Cerebellar nuclear complex (tissue), 1 donor: ENCODE measurements around the gene TMEM154.

Experiments used
- DNase-seq, 2 experiments: peaks; one replicate each; lab custom pipeline; 2025; lab: John Stamatoyannopoulos, UW

The TMEM154 gene

GRCh38 chr4:152693871-152694270, 14.1 kb upstream of the TMEM154 start:
- DNase-seq = no peak

DNA sequence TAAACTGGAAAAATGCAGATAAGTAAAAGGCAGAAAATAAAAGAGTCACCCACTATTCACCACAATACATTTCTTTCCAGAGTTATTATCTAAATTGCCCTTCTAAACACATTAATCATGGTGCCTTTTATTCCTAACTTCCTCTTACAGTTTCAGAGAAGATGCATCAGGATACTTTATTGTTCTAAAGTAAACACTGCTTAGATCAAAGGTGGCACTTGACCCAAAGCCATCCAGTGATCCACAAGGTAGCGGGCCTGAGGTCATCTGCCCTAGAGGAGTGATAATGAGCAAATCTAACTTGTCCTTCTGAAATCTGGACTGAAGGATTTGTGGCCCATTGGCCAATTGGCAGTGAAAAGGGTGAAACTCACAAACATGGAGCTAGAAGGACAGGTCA, 12.0 kb upstream of the TMEM154 start:
- DNase-seq = no peak

DNA sequence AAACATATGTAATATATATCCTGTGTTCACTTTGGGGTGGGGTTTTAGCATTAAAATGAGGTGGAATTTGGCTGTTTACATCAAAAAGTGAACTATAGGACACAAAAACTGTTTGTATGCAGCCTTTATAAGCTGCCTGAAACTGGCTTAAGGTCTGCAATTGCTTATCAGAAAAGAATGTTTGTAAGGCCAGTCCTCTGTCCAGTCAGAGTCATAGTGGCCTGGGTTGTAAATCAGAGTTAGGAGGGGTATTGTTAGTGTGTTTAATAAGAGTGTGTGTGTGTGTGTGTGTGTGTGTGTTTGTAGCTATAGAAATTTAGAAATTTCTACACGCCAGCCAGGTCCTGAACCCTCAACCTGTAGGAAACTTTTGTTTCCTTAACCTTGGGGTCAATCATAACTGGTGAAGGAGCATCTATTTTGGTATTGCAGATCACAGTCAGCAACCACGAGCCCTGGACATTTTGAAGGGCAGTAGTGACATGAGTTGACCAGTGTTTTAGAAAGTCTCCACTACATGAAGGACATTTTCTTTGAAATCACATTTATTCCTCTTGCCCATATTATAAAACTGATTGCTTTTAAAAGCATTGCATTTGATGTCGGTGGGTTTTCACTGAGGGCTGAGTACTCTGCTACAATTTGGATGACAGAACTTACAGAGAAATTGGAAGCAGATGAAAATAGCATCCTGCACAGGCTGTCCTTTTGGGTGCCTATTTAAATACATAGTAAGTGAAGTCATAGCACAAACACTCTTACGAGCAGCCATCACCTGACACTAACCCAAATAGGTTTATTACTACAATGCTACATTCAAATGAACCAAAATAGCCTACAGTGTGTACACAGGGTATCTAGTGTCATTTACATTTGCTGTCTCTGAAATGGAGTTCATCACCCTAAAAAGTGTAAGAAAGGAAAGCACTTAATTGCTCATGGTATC, 11.2 kb upstream of the TMEM154 start:
- no peak for DNase-seq

GRCh38 chr4:152689615-152690501, 10.1 kb upstream of the TMEM154 start:
- no peak for DNase-seq

DNA sequence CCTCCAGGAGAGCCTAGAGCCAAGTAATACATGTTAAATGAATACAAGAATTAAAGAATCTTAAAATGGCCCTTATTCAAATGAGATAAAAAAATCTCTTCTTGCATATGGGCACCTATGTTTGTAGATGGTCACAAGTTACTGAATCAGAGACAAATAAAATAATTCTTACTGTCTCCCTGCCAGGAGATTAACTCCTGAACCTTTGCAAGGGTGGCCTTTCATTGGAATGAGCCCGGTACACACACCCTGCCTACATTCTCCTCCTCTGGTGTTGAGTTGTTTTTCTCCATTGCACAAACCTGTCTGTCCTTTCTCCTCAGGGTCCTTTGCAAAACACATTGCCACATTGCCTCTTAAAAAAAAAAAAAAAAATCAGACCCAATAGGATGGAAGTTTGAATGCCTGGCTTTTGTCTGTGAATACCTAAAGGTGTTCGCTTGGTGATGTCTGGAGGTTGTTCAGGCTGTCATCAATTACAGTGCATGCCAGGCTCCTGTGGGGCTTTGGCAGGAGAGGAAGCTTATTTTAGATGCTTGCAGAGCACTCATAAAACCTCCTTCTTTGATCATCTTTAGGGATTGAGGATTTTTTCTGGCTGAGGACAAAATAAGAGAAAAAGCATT, 8.3 kb upstream of the TMEM154 start:
- no peak for DNase-seq

DNA sequence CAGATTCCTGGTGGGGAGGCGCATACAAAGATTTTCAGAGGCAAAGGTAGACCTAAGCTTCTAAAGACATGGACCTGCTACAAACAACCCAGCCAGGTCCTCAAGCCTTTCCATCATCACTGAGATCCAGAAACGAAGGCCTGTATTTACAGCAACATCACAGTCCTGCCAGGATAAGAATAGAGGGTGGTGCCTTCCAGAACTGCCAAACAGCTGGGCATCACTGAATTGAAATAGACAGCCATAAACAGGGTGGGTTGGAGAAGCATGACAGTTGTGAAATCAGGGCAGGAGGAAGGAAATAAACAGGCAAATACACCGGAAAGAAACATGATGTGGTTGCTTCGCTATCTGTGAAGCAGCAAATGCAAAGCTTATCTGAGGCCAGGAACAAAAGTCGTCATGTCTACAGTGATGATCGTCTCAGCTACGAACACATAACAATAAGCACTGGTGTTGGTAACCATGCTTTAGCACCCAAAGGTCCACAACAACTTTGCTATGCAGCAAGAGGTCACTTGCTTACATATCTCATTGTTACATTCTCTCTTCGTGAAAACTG, 6.7 kb upstream of the TMEM154 start:
- DNase-seq = no peak

DNA sequence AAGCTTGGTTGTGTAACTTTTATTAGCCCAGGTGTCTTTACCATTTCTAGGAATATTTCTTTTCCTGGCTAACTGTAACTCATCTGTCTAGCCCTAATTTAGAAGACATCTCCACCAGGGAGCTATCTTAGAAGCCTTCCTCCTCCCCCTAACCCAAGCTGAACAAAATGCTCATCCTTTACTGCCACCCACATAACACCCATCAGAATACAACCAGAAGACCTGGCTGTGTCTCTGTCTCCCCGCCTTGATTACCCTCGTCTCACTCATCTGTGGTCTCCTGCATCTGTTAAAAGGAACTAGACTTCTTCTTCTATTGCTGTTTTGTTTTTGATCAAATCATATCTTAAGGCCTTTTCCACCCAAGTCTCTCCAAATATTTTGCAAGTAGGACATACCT, 4.8 kb upstream of the TMEM154 start:
- DNase-seq = no peak

DNA sequence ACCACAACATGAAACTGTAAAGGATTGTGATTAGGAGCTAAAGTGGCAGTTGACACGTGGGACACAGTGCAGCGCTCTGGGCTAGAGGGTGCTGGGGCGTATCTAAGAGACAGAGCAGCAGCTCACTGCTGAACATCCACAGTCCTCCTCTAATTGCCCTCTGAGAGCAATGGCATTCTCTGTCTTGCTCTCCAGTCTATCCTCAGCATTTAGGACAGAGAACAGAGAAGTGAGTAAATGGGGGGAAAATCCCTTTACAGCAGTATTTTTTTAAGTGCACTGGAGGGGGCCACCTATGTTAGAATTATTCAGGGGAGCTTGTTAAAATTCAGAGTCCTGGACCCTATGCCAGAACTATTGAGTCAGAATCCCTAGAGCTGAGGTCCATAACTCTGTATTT, 4.2 kb upstream of the TMEM154 start:
- no peak for DNase-seq

- no peak for DNase-seq
Observed at GRCh38 chr4:152682143-152682941, 2.5 kb upstream of the TMEM154 start.

- DNase-seq = no peak
Observed at GRCh38 chr4:152680988-152681603, 1.3 kb upstream of the TMEM154 start.

GRCh38 chr4:152678841-152679240, 956 bp downstream of the TMEM154 start:
- no peak for DNase-seq

DNA sequence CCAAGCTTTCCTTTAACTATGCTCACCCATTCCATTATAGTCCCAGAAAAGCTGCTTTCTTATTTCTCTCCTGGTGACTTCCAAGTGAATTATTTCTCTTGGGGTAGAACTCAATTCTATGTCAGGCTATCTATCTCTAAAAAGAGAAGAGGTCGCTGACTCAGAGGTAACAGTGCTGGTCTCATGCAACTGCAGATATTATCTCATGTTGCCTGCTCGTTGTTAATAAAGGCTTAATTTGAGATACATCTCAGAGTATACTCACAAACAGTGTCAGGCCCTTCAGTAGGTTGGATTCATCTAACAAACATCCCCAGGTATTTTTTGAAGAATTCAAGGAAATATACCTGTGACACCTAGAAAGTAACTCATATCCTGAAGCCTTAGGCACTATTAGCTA, 2.7 kb downstream of the TMEM154 start:
- no peak for DNase-seq

DNA sequence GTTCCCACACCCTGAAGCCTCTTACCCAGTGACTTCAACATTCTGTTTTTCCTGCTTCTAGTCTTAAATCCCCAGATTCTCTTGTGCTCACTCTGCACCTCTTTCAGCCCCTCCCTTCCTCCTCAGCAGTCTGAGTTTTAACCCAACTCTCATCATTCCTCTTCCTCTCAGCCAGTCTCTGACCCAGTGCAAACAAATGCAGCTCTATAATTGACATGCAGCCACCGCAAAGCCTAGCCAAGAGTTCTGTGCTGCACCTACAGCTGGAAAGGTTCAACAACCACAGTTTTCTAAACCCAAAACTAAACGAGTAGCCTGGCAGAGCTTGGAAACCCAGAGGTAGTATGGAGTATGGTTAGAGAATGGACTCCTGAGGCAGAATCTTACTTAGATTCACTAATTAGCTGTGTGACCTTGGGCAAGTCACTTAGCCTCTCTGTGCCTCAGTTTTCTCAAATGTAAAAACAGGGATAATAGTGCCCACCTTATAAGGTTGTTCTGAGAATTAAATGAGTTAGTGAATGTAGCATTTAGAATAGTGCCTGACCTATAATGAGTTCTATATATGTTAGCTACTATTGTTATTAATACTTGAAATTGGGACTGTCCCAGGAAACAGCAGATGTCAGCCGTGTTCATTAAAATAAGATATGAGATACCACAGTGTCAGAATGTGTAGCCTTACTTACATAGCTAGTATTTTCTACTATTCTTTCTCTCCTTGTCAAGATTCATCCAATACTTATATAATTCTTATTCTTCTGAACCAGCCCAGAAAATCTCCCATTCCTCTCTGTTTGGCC, 3.5 kb downstream of the TMEM154 start:
- DNase-seq = no peak

GRCh38 chr4:152674359-152674758, 5.4 kb downstream of the TMEM154 start:
- no peak for DNase-seq

GRCh38 chr4:152673489-152673888, 6.3 kb downstream of the TMEM154 start:
- DNase-seq = no peak

DNA sequence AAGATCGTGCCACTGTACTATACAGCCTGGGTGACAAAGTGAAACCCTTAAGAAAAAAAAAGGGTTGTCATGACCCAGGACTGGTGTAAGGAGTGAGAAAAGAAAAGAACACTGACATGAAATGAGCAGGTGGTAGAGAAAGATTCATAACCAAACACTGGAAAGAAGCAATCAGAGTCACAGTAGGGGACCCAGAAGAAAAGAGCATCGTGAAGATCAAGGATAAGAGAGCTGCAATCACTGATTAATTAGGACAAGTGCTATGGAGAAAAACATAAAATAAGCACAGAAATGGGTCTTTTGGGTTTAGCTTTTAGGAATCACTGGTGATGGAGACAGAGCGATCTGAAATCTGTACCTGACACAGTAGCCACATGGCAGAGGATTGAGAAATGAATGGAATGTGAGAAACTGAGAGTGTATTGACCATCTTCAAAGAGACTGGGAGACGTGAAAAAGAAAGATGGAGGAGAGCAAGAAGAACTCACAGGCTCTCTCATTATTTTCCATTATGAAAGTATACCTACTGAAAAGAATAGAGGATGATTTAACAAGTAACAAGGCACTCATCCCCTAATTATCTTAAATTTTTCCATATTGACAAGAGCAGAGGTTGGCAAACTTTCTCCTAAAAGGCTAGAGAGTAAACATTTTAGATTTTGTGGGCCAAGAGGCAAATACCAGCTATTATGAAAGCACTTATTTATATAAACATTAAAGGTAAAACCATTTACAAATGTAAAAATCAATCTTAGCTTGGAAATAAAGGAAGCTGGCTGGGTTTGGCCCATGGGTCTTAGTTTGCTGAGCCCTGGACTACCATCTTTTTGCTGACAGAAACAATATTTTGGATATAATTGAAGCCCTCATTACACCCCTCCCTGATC, 7.3 kb downstream of the TMEM154 start:
- no peak for DNase-seq

- no peak for DNase-seq
Observed at GRCh38 chr4:152668338-152668964, 11.3 kb downstream of the TMEM154 start.

DNA sequence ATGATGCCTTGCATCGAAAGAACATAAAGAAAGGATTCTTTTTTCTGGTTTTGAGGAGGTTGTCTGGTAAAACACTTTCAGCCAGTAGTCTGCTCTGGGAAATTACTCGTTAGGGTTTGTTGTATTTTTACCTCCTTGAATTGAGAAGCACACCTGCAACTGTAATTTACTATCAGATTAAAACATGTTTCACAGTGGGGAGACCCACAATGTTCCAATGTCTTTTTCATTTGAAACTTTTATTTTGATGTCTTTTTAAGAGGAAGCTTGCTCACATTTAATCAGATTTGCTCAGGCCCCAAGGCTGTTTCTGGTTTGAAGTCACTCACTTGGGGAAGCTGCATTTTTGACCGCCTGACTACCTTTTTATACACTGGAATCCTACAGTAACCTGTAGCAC, 12.0 kb downstream of the TMEM154 start:
- DNase-seq = no peak
